ENCODE measurements around the gene ENPP1. TPM values are rescaled to one million over a fixed set of nuclear protein-coding genes. Genes with fewer than 3 reads are reported as not detected.
"Not testable (repeated sequence)": the region's sequence is repeated elsewhere in the genome, so short reads cannot be mapped to it uniquely, and the experiment has no call there.

Gene ENPP1
- total RNA-seq, 4 donors from 2014 or later = 7.9 to 35.2 (median 19.2) TPM

- DNase-seq (ENCODE audit: extremely low spot score) = no peak
- no peaks in the 10 kb centered on the region for H3K27me3 ChIP-seq
- H3K27ac ChIP-seq (replicated peaks in 1 of 4) = no peak overlapping the region
- H3K9me3 ChIP-seq = no peaks in the 10 kb centered on the region
- no peak overlapping the region for H3K4me3 ChIP-seq
- TF ChIP-seq POLR2A (IDR thresholded peaks at IDR 0.05; ENCODE audit: low read depth) = no peak
- TF ChIP-seq POLR2AphosphoS5 (IDR thresholded peaks at IDR 0.05) = no peak
- no peak for TF ChIP-seq EP300 (IDR thresholded peaks at IDR 0.05)
- no peak for TF ChIP-seq CTCF (IDR thresholded peaks at IDR 0.05)
- no peaks in the 10 kb centered on the region for H3K4me1 ChIP-seq
- H3K36me3 ChIP-seq = peaks cover 0 to 11% (median 0%) of the 10 kb centered on the region in 4 donors
- intact Hi-C loops (cut with DNase I) = no loop called here
Measured at GRCh38 chr6:131852200-131852599, 44.4 kb downstream of the ENPP1 start.

DNA sequence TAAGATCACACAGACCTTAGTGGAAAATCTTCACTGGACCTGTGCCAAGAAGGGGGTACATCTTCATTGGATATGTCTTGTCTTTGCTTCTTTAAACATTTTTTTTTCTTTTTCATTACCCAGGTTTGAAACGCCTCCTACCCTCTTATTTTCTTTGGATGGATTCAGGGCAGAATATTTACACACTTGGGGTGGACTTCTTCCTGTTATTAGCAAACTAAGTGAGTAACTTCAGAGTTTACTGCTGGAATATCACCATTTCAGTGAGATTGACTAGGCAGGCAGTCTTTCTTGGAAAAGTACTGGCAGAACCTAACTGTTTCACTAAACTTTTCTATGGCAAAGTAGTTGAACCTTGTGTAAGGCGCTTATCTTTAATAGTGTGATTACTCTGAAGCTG lies 47.0 kb downstream of the ENPP1 start:
- H3K27me3 ChIP-seq = no peaks in the 10 kb centered on the region

DNA sequence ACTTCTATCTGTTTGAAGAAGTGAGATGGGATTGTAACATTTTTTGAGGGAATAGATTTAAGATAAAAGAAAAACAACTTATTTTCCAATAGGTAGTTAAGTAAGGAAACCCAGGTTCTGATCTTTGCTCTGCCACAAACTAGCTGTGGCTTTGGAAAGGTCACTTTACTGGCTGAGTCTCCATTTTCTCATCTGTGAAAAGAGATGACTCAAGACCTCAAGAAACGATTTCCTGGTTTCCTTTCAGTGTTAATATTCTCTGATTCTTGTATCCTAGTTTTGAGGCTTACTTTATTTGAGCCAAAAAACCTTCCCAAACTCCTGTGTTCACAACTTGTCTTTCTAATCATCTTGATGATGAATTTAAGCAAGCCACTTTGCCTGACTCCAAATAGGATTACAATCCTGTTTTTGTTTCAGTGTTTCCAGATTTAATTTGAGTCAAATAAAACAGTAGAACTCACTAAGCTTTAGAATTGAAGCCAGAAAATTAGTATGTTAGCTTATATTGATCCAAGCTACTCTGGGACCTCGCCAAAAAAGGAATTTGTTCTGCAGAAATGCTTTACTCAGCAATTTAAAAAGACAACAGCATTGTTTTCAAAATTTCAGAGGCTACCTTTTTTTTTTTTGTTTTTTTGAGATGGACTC lies 51.1 kb downstream of the ENPP1 start:
- 50% methylated on average over 2 of the region's 2 CpGs for WGBS
- Histone ChIP-seq H3K9me3 (no peaks in the 10 kb centered on the region), H3K4me1 (no peaks in the 10 kb centered on the region), H3K4me3 (no peak overlapping the region), H3K36me3 (no peaks in the 10 kb centered on the region), H3K27me3 (no peaks in the 10 kb centered on the region), H3K27ac (replicated peaks in 1 of 4) (peak overlapping the region in 1 of 4 donors; percentile 18)
- DNase-seq (ENCODE audit: extremely low spot score) = no peak
- intact Hi-C loops (cut with DNase I) = no loop called here
- TF ChIP-seq POLR2AphosphoS5 (IDR thresholded peaks at IDR 0.05) = no peak
- TF ChIP-seq EP300 (IDR thresholded peaks at IDR 0.05) = no peak
- no peak for TF ChIP-seq POLR2A (IDR thresholded peaks at IDR 0.05; ENCODE audit: low read depth)
- TF ChIP-seq CTCF (IDR thresholded peaks at IDR 0.05) = no peak

More for the DNA sequence above, 47.0 kb downstream of the ENPP1 start:
- TF ChIP-seq CTCF (IDR thresholded peaks at IDR 0.05) (no peak), POLR2AphosphoS5 (IDR thresholded peaks at IDR 0.05) (no peak), POLR2A (IDR thresholded peaks at IDR 0.05; ENCODE audit: low read depth) (no peak)
- intact Hi-C loops (cut with DNase I) = no loop called here
- no peaks in the 10 kb centered on the region for H3K4me1 ChIP-seq
- no peak overlapping the region for H3K4me3 ChIP-seq
- no peak for DNase-seq (ENCODE audit: extremely low spot score)
- 87% methylated on average over 2 of the region's 2 CpGs for WGBS
- peaks cover 0 to 11% (median 0%) of the 10 kb centered on the region in 4 donors for H3K36me3 ChIP-seq
- H3K27ac ChIP-seq (replicated peaks in 1 of 4) = no peak overlapping the region
- no peaks in the 10 kb centered on the region for H3K9me3 ChIP-seq

DNA sequence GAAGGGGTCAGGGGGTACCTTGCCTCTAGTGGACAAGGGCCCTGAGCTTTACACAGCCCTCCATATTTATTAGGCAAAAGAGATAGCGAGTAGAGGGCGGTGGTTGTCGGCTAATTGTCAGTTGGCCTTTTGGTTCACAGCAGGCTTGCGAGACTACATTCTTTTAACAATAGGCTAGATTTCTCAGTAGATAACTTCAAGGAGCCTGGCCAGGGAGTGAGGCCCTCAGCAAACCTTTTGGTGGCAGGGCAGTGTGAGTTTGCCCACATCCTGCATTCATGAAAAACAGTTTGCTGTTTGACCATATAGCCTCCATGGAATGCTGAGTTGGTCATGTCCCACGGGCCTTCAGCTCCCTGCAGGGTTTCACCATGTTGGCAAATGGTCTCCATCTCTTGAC lies 51.8 kb downstream of the ENPP1 start:
- H3K27ac ChIP-seq (replicated peaks in 1 of 4); intact Hi-C loops (cut with DNase I); DNase-seq (ENCODE audit: extremely low spot score); H3K36me3 ChIP-seq; H3K27me3 ChIP-seq; H3K4me3 ChIP-seq; H3K4me1 ChIP-seq; H3K9me3 ChIP-seq: not testable (repeated sequence)
- 86% methylated on average over 5 of the region's 5 CpGs for WGBS

DNA sequence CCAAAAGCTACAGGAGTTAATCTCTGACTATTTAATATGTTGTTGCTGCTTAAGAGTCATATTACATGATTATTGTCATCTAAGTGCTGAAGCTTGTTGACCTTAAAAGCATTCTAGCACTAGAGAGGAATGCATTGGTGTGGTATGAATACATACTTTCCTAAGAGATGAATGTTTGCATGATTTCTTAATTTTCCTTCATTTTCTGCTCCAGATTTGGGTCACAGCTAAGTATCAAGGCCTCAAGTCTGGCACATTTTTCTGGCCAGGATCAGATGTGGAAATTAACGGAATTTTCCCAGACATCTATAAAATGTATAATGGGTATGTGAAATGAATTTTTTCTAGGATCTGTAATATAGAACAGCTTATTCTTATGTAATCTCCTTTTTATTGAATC lies 53.6 kb downstream of the ENPP1 start:
- no peak overlapping the region for H3K4me3 ChIP-seq
- H3K27me3 ChIP-seq = no peaks in the 10 kb centered on the region
- H3K36me3 ChIP-seq = peaks cover 0 to 3% (median 0%) of the 10 kb centered on the region in 4 donors
- 92% methylated on average over 1 of the region's 1 CpG for WGBS
- no peaks in the 10 kb centered on the region for H3K4me1 ChIP-seq
- H3K9me3 ChIP-seq = no peaks in the 10 kb centered on the region
- intact Hi-C loops (cut with DNase I) = no loop called here
- no peak overlapping the region for H3K27ac ChIP-seq (replicated peaks in 1 of 4)
- DNase-seq (ENCODE audit: extremely low spot score) = no peak
- TF ChIP-seq CTCF (IDR thresholded peaks at IDR 0.05) = no peak
- TF ChIP-seq POLR2A (IDR thresholded peaks at IDR 0.05; ENCODE audit: low read depth) = no peak
- no peak for TF ChIP-seq POLR2AphosphoS5 (IDR thresholded peaks at IDR 0.05)
- TF ChIP-seq EP300 (IDR thresholded peaks at IDR 0.05) = no peak

Data from esophagus muscularis mucosa (tissue), 4 donors.